Calu3 (cell line): ENCODE data around the gene CORO6. TPM values are rescaled to one million over a fixed set of nuclear protein-coding genes. Genes with fewer than 3 reads are reported as not detected.

ENCODE experiments used
- BruUV-seq: library from RNA; stranded (reverse); fragments of 400-500 nt; replicated peaks from 2 replicates; lab custom pipeline; 2021; lab: Mats Ljungman, UMichigan
- CTCF ChIA-PET: fragments of 300-600 bp; sonication (Branson Sonifier 250); formaldehyde crosslinking; loops from one replicate; lab custom pipeline; 2022; ENCODE audit warnings: antibody characterized with exemption; lab: Charles Lee
- DNase-seq: peaks from one replicate; pipeline ENCODE4 v3.0.0; 2022
- H3K27ac Mint-ChIP-seq: one replicate; pipeline ENCODE4 v1.8.0; 2022; ENCODE audit warnings: mixed read lengths; ENCODE audit not compliant: unreplicated experiment
- H3K27me3 Mint-ChIP-seq: one replicate; pipeline ENCODE4 v1.8.0; 2022; ENCODE audit warnings: mixed read lengths; ENCODE audit not compliant: unreplicated experiment
- H3K36me3 Mint-ChIP-seq: one replicate; pipeline ENCODE4 v1.8.0; 2022; ENCODE audit warnings: mild to moderate bottlenecking, moderate library complexity, mixed read lengths; ENCODE audit not compliant: insufficient read depth, unreplicated experiment
- H3K4me1 Mint-ChIP-seq: one replicate; pipeline ENCODE4 v1.8.0; 2022; ENCODE audit warnings: mild to moderate bottlenecking, low read depth, mixed read lengths; ENCODE audit not compliant: unreplicated experiment
- H3K4me3 Mint-ChIP-seq: one replicate; pipeline ENCODE4 v1.8.0; 2022; ENCODE audit warnings: mild to moderate bottlenecking, low read depth, moderate library complexity, mixed read lengths; ENCODE audit not compliant: unreplicated experiment
- H3K9me3 Mint-ChIP-seq: one replicate; pipeline ENCODE4 v1.8.0; 2022; ENCODE audit warnings: low read depth, mixed read lengths; ENCODE audit not compliant: unreplicated experiment
- CTCF ChIP-seq: fragments of 200-600 bp; IDR thresholded peaks from one replicate; pipeline ENCODE4 v1.8.0; 2022; ENCODE audit warnings: antibody characterized with exemption; ENCODE audit not compliant: unreplicated experiment
- intact Hi-C: fragments of 100-400 bp; cut with micrococcal nuclease; formaldehyde crosslinking; loops from one replicate; pipeline ENCODE4 v1.10.0; 2022; ENCODE audit not compliant: unreplicated experiment
- total RNA-seq: library from RNA; stranded (reverse); gene quantifications from 2 replicates; pipeline ENCODE4 v1.2.3, GENCODE V29; 2022

CORO6 gene
- total RNA-seq, 1 experiment from 2014 or later = 0.47 TPM

GRCh38 chr17:29633886-29634285, 11.2 kb upstream of the CORO6 start:
- Mint-ChIP-seq H3K4me3 (no peak overlapping the region), H3K4me1 (peaks cover 9% of the 10 kb centered on the region), H3K27ac (no peak overlapping the region), H3K36me3 (no peaks in the 10 kb centered on the region), H3K9me3 (no peaks in the 10 kb centered on the region), H3K27me3 (no peaks in the 10 kb centered on the region)
- intact Hi-C loops = no loop called here
- CTCF ChIA-PET = no interaction called here
- no peak for DNase-seq
- no peak for TF ChIP-seq CTCF
- BruUV-seq = no TSS peak

- no peaks in the 10 kb centered on the region for H3K9me3 Mint-ChIP-seq
- TF ChIP-seq CTCF = no peak
- intact Hi-C loops = no loop called here
- H3K27ac Mint-ChIP-seq = no peak overlapping the region
- CTCF ChIA-PET = no interaction called here
- no peak overlapping the region for H3K4me3 Mint-ChIP-seq
- no peaks in the 10 kb centered on the region for H3K36me3 Mint-ChIP-seq
- no peaks in the 10 kb centered on the region for H3K27me3 Mint-ChIP-seq
- H3K4me1 Mint-ChIP-seq = no peaks in the 10 kb centered on the region
- DNase-seq = no peak
- no TSS peak for BruUV-seq
Observed at GRCh38 chr17:29630630-29631193, 8.0 kb upstream of the CORO6 start.

DNA sequence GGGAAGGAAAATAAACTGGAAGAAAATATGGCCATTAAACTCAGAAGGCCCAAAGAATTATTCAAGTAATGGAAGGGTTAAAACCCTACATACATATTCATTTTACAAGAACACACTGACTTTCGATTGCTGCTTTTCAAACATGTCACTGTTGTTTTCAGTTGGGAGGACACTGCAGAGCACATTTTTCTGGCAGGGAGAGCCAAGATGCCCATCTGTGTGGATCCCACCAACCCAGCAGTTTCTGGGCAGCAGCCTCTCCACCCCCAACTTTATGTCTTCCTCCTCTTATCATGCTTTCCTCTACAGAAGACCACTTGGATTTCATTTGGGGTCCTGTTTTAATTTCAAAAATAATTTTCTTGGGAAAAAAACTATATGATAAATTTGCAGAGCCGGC, 7.1 kb upstream of the CORO6 start:
- DNase-seq = no peak
- Mint-ChIP-seq H3K36me3 (no peaks in the 10 kb centered on the region), H3K27ac (no peak overlapping the region), H3K4me3 (no peak overlapping the region), H3K27me3 (no peaks in the 10 kb centered on the region), H3K9me3 (no peaks in the 10 kb centered on the region), H3K4me1 (no peaks in the 10 kb centered on the region)
- no TSS peak for BruUV-seq
- CTCF ChIA-PET = no interaction called here
- TF ChIP-seq CTCF = no peak
- intact Hi-C loops = no loop called here

- intact Hi-C loops = no loop called here
- H3K36me3 Mint-ChIP-seq = no peaks in the 10 kb centered on the region
- H3K4me1 Mint-ChIP-seq = no peaks in the 10 kb centered on the region
- BruUV-seq = no TSS peak
- no peak overlapping the region for H3K27ac Mint-ChIP-seq
- H3K9me3 Mint-ChIP-seq = no peaks in the 10 kb centered on the region
- CTCF ChIA-PET = no interaction called here
- no peak for TF ChIP-seq CTCF
- H3K27me3 Mint-ChIP-seq = no peaks in the 10 kb centered on the region
- no peak for DNase-seq
- H3K4me3 Mint-ChIP-seq = no peak overlapping the region
Observed at GRCh38 chr17:29628644-29629043, 5.9 kb upstream of the CORO6 start.
